Measurements from ENCODE around the gene DNAJC21.
A peak's percentile ranks its signal among the peaks of the same experiment; 100 is the strongest.
"Not testable (repeated sequence)": the region's sequence is repeated elsewhere in the genome, so short reads cannot be mapped to it uniquely, and the experiment has no call there.

The DNAJC21 gene

DNA sequence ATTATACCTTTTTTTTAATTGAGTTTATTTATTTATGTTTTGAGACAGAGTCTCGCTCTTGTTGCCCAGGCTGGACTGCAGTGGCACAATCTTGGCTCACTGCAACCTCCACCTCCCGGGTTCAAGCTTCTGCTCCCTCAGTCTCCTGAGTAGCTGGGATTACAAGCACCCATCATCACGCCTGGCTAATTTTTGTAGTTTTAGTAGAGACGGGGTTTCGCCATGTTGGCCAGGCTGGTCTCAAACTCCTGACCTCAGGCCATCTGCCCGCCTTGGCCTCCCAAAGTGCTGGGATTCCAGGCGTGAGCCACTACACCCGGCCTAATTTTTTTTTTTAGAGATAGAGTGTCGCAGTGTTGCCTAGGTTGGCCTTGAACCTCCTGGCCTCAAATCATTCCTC lies 6.1 kb upstream of the DNAJC21 start:
- not testable (repeated sequence) for DNase-seq (ENCODE audit: extremely low read depth in 1 of 2, low read depth in 1 of 2)

GRCh38 chr5:34923694-34924461 lies 5.5 kb upstream of the DNAJC21 start:
- DNase-seq (ENCODE audit: extremely low read depth in 1 of 2, low read depth in 1 of 2): no peak

DNA sequence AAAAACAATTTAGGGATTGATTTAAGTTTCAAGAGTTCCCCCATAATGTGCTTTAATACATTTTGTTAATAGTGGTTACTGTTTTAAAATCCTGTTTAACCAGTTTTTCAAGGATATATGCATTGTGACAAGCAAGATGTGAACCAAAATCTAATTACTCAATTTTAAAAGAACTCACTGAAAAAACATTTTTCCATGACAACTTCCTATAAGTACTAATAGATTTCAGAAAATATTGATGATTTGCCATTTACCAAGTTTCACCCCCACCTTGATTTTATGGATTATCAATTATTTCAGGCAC lies 4.9 kb upstream of the DNAJC21 start:
- DNase-seq (ENCODE audit: extremely low read depth in 1 of 2, low read depth in 1 of 2): no peak

- DNase-seq (ENCODE audit: extremely low read depth in 1 of 2, low read depth in 1 of 2): no peak
Measured at GRCh38 chr5:34926318-34926888, 3.0 kb upstream of the DNAJC21 start.

DNA sequence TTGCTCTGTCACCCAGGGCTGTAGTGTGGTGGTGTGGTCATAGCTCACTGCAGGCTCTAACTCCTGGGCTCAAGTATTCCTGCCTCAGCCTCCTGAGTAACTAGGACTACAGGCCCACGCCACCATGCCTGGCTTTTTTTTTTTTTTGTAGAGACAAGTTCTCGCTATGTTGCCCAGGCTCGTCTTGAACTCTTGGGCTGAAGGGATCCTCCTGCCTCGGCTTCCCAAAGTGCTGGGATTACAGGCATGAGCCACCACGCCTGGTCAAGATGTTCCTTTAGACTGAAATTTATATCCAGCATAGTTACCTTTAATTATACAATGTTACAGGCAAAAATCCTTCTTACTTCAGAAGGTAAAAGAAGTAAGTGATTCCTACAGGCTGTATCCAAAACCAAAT lies 1.6 kb upstream of the DNAJC21 start:
- no peak for DNase-seq (ENCODE audit: extremely low read depth in 1 of 2, low read depth in 1 of 2)

- no peak for DNase-seq (ENCODE audit: extremely low read depth in 1 of 2, low read depth in 1 of 2)
Measured at GRCh38 chr5:34928267-34928666, 1.1 kb upstream of the DNAJC21 start.

GRCh38 chr5:34929720-34930461 lies 532 bp downstream of the DNAJC21 start:
- peak in 1 of 2 donors; percentile 64 for DNase-seq (ENCODE audit: extremely low read depth in 1 of 2, low read depth in 1 of 2)

DNA sequence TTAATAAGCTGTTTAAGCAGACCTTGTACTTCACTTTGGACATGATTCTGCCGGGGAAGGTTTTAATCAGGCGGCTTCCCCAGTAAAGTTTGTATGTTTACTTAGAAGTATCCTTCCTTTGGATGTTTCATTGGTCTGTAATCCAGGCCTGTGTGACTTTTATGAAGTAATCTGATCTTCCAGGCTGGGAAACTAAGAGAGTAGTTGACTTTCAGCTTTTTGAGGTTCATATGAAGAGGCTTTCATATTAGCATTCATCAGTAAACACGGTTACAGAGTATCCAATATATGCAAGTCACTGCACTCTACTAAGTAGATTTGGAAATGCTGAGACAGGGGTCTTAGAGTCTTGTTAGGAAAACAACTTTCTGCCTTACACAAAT lies 1.1 kb downstream of the DNAJC21 start:
- no peak for DNase-seq (ENCODE audit: extremely low read depth in 1 of 2, low read depth in 1 of 2)

DNA sequence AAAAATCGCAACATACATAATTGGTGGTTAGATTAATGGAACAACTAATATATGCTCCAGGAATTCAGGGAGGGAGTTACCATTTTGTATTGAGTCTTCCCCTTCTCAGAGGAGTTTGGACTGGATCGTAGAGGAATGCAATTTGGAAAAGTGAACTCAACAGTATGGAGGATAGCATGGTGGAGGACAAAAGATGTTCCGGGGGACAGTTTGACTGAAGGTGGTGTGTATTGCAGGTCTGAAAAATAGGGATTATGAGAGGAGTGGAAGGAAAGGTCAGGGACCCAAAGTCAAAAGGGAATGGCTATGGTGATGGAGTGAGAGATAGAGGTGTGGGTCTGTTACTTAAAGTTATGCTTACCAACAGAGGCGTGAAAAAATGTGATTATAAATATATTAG lies 1.5 kb downstream of the DNAJC21 start:
- no peak for DNase-seq (ENCODE audit: extremely low read depth in 1 of 2, low read depth in 1 of 2)

GRCh38 chr5:34932947-34933346 lies 3.6 kb downstream of the DNAJC21 start:
- DNase-seq (ENCODE audit: extremely low read depth in 1 of 2, low read depth in 1 of 2): no peak

DNA sequence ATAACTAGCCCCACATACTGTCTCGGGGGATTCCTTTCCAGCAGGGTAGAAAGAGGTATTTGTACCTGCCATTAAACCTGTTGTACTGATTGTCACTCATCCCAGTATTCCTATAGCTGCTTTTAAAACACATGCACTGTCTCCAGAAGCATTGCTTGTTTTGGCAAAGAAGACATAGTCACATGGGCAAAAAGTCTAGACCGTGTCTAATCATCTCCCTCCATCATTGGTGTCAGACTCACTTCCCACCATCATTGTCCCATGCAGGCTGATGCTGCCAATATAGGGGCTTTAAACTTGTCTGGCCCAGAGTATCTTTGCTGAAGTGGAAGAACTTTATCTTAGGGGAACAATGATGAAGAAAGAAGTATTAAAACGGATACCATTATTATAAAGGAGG lies 12.6 kb downstream of the DNAJC21 start:
- DNase-seq (ENCODE audit: extremely low read depth in 1 of 2, low read depth in 1 of 2): no peak

GRCh38 chr5:34944044-34944443 lies 14.7 kb downstream of the DNAJC21 start:
- DNase-seq (ENCODE audit: extremely low read depth in 1 of 2, low read depth in 1 of 2): no peak

DNA sequence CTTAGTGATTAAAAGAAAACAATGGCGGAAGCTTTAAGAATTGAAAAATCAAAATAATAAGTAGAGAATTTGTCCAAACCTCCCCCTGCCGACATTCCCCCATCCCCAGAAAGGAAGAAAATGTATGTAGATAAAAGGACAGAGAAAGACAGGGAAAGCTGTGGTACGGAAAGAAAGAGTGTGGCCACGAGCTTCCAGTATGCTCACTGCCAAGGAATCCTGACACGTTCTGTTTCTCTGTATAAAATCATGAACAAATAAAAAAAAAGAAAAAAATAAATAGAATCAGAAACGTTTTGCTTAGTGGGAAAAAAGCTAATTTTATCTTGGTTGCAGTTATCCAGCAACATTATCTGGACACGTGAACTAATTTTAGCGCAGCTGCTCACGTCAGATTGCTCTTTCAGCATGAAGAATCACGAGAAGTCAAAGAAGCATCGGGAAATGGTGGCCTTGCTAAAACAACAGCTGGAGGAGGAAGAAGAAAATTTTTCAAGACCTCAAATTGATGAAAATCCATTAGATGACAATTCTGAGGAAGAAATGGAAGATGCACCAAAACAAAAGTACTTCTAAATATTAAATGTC lies 15.2 kb downstream of the DNAJC21 start:
- DNase-seq (ENCODE audit: extremely low read depth in 1 of 2, low read depth in 1 of 2): no peak

GRCh38 chr5:34957321-34957720 lies 28.0 kb downstream of the DNAJC21 start:
- DNase-seq (ENCODE audit: extremely low read depth in 1 of 2, low read depth in 1 of 2): no peak

- no peak for DNase-seq (ENCODE audit: extremely low read depth in 1 of 2, low read depth in 1 of 2)
Measured at GRCh38 chr5:34957857-34958690, 28.7 kb downstream of the DNAJC21 start.

GRCh38 chr5:34959323-34959722 lies 30.0 kb downstream of the DNAJC21 start:
- DNase-seq (ENCODE audit: extremely low read depth in 1 of 2, low read depth in 1 of 2): no peak

GRCh38 chr5:34967540-34967939 lies 38.2 kb downstream of the DNAJC21 start:
- DNase-seq (ENCODE audit: extremely low read depth in 1 of 2, low read depth in 1 of 2): no peak

GRCh38 chr5:34968258-34968657 lies 38.9 kb downstream of the DNAJC21 start:
- DNase-seq (ENCODE audit: extremely low read depth in 1 of 2, low read depth in 1 of 2): no peak

DNA sequence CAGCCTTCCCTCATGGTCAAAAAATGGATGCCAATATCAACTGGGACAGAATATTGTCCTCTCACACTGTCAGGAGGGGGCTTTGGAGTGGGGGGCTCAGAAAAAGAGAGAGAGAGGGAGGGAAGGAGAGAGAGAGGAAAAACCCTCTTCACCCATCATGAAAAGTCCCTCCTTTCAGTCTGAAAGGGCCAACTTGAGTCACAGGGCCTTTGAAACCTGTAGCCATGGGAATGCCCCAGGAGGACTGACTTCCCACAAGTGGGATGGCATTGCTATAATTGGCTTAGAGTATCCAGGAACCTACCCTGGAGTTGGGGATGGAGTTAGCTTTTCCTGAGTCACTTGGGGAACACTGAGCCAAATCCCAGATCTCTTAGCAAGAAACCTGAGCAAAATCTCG lies 41.2 kb downstream of the DNAJC21 start:
- no peak for DNase-seq (ENCODE audit: extremely low read depth in 1 of 2, low read depth in 1 of 2)

- DNase-seq (ENCODE audit: extremely low read depth in 1 of 2, low read depth in 1 of 2): not testable (repeated sequence)
Measured at GRCh38 chr5:34971655-34972054, 42.3 kb downstream of the DNAJC21 start.

DNA sequence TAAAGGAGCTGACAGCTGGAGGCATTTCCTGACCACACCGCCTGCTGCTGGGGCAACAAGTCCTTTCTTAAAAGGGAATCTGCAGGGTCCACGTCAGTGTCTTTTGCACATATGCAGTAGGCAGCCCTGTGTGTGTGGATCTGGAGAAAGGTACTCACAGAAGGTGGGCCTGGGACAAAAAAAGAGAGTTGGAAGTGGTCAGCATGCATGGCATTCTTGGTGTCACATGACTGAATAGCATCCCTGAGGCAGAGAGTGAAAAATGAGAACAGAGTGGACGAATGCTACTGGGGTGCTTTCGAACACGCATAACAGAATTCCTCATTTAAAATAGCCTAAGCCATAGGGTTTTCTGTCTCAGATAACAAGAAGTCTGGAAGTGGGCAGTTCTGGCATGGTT lies 47.0 kb downstream of the DNAJC21 start:
- DNase-seq (ENCODE audit: extremely low read depth in 1 of 2, low read depth in 1 of 2): no peak
